NT2/D1 (cell line): Measurements from ENCODE around the gene PADI2.
A peak's percentile ranks its signal among the peaks of the same experiment; 100 is the strongest.

ENCODE experiments used
- DNase-seq: peaks from one replicate; pipeline ENCODE4 v3.0.0-alpha.2; 2011; ENCODE audit warnings: low read depth, low spot score
- H3K27me3 ChIP-seq: 2 replicates; pipeline ENCODE4 v1.6.0; 2011; ENCODE audit warnings: mild to moderate bottlenecking; ENCODE audit not compliant: insufficient read length, insufficient read depth
- H3K36me3 ChIP-seq: 2 replicates; pipeline ENCODE4 v1.6.1; 2011; ENCODE audit warnings: mild to moderate bottlenecking, low read length, mixed read lengths; ENCODE audit not compliant: insufficient read depth, insufficient read length
- H3K4me1 ChIP-seq: 2 replicates; pipeline ENCODE4 v1.5.1; 2011; ENCODE audit not compliant: insufficient read depth, insufficient read length
- H3K4me3 ChIP-seq: 2 replicates; pipeline ENCODE4 v1.5.1; 2011; ENCODE audit warnings: low read depth; ENCODE audit not compliant: insufficient read length
- H3K9ac ChIP-seq: 2 replicates; pipeline ENCODE4 v1.6.0; 2011; ENCODE audit warnings: low read depth; ENCODE audit not compliant: insufficient read length
- H3K9me3 ChIP-seq: 2 replicates; pipeline ENCODE4 v1.5.1; 2011; ENCODE audit warnings: mild to moderate bottlenecking, low read length; ENCODE audit not compliant: insufficient read depth
- SUZ12 ChIP-seq: IDR thresholded peaks from 2 replicates; pipeline ENCODE4 v1.6.1; 2011; ENCODE audit not compliant: insufficient read length, insufficient read depth; ENCODE audit errors: extremely low read depth
- YY1 ChIP-seq: IDR thresholded peaks from 2 replicates; pipeline ENCODE4 v1.6.1; 2011; ENCODE audit not compliant: insufficient read length, insufficient read depth
- ZNF274 ChIP-seq: IDR thresholded peaks from 2 replicates; pipeline ENCODE4 v1.6.1; 2011; ENCODE audit warnings: mild to moderate bottlenecking, low read depth, low read length

Gene PADI2

DNA sequence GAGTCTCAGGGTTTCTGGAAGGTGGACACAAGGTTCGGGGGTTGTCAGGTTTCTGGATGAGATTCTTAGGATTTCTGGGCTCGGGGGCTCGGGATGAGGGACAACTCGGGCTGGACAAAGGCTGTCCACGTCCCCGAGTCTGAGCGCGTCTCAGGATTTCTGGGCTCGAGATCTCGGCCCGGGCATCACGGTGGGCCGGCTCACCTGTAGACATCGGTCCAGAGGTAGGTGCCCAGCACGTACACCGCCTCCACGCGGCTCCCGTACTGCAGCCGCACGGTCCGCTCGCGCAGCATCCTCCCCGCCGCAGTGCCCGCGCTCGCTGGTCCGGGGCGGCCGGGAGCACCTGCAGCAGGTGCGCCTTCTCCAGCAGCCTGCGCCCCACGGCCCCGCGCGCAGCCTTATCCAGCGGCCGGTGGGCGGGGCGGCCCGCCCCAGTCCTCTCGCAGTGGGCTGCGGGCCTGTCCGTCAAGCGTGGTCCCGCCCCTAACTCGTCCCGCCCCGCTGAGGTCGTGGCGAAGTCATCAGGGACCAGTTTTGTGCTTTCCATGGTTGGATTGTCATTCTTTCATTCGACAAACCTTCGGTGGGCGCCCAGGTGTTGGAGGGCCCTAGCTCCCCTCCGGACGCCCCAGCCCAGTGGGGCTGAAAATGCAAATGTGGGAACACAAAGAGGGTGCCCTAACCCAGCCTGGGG lies at the start of gene PADI2:
TSS of gene PADI2 (minus strand) at position 376 of the 697 bp plus-strand sequence. CDS start at position 296, 80 bp downstream.
- Histone ChIP-seq H3K36me3 (no peaks in the 10 kb centered on the region), H3K27me3 (peaks cover 20% of the 10 kb centered on the region), H3K4me1 (peaks cover 12% of the 10 kb centered on the region), H3K9me3 (no peaks in the 10 kb centered on the region), H3K9ac (peak within 1 kb of the TSS; percentile 79), H3K4me3 (peak within 1 kb of the TSS; percentile 71)
- TF ChIP-seq SUZ12 (no peak), ZNF274 (no peak), YY1 (no peak)
- no peak for DNase-seq

DNA sequence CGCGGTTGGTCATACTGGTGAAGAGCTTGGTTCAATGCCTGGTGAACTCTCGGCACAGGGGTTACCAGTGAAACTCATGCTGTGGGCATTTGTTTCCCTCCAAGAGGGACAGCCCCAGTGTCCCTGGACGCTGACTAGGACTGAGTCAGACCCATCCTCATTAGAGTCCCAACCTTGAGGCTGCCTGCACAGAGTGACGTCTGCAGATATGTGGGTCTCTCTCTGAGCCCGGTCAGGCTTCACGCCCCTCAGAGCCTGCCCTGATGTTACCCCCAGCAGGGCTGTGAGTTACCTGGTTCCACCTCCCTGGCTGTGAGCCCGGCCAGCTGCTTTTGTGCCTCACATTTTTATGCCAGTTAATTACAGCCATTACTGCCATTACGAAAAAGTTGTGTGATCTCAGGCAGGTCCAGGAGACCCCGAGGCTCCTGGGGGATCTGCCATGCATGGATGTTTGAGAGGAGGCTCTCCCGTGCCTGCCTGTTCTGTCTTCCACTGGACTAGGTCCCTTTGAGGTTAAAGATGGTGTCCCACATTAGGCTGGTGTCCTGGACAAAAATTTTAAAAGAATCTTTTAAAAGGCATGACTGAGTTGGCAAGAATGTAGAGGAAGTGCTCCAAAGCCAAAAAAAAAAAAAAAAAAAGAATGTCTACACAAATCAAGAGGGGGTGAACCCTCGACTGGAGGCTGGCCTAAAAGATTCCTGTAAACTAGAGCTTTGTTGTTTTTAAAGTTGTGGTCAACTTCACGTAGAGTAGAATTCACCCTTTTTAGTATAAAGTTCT lies 49.0 kb upstream of the PADI2 start:
- Histone ChIP-seq H3K9ac (no peak overlapping the region), H3K36me3 (no peaks in the 10 kb centered on the region), H3K9me3 (no peaks in the 10 kb centered on the region), H3K4me1 (peaks cover 13% of the 10 kb centered on the region), H3K4me3 (no peak overlapping the region), H3K27me3 (peaks cover 16% of the 10 kb centered on the region)
- DNase-seq, result no peak
- TF ChIP-seq ZNF274, result no peak
- TF ChIP-seq YY1, result no peak
- TF ChIP-seq SUZ12, result no peak

DNA sequence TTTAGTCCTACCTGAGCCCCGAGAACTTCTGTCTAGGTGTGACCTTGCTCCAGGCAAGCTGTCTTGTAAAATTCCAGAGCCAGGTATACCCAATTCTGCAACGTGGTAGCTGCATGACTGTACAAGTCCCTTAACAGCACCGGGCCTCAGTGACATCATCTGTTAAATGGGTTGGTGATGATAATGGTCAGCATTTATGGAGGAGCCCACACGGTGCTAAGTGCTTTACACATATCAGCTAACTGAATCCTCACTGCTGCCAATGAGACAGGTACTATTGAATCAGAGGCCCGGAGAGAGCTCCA lies 48.5 kb upstream of the PADI2 start:
- TF ChIP-seq SUZ12 (no peak), YY1 (no peak), ZNF274 (no peak)
- DNase-seq, result no peak
- H3K9ac ChIP-seq, result no peak overlapping the region
- H3K27me3 ChIP-seq, result peaks cover 16% of the 10 kb centered on the region
- H3K4me3 ChIP-seq, result no peak overlapping the region
- H3K36me3 ChIP-seq, result no peaks in the 10 kb centered on the region
- H3K4me1 ChIP-seq, result peaks cover 13% of the 10 kb centered on the region
- H3K9me3 ChIP-seq, result no peaks in the 10 kb centered on the region

DNA sequence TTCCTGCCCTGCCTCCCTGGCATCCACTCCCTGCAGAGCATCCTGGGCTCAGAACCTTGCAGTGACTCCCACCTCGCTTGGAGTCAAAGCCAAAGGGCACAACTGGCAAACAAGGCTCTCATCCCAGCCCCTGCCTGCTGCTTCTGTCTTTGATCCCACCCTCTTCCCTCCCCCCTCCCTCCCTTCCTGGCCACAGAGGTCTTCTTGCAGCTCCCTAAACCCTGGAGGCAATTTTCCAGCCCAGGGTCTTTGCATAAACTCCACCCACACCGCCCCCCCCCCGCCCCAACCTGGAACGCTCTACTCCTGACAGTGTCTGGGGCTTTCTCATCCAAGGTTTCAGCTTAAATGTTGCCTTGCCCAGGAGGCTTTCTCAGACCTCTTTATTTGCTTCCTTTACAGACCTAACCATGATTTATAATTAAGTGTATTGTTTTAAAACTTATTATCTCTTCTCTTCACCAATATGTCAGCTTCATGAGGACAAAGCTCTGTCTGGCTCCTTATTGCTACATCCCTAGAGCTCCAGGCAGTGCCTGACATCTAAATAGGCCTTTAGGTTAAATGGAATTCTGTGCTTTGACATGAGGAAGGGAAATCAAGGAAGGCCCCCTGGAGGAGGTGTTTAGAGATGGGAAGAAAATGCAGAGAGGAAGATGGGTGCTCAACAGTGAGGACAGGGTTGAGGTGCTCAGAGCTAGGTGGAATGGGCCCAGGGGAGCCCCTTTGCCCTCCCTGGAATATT lies 48.0 kb upstream of the PADI2 start:
- H3K9me3 ChIP-seq, result no peaks in the 10 kb centered on the region
- no peak overlapping the region for H3K4me3 ChIP-seq
- peaks cover 13% of the 10 kb centered on the region for H3K4me1 ChIP-seq
- DNase-seq, result peak; percentile 46
- no peaks in the 10 kb centered on the region for H3K36me3 ChIP-seq
- H3K9ac ChIP-seq, result no peak overlapping the region
- TF ChIP-seq ZNF274, result no peak
- no peak for TF ChIP-seq YY1
- no peak for TF ChIP-seq SUZ12
- peaks cover 16% of the 10 kb centered on the region for H3K27me3 ChIP-seq

DNA sequence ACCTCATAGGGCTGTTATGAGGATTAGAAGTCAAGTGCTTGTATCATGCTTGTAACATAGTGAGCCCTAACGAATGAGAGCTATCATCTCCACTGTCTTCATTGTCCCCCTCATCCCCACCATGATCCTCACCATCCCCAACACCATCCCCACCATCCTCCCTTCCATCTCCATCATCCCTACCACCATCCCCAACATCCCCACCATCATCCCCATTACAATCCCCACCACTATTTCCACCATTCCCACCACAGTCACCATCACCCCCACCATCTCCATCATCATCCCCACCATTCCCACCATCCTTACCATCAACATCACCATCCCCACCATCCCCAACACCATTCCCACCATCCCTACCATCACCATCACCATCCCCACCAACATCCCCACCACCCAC lies 46.6 kb upstream of the PADI2 start:
- H3K4me3 ChIP-seq, result no peak overlapping the region
- DNase-seq, result no peak
- H3K9ac ChIP-seq, result no peak overlapping the region
- H3K9me3 ChIP-seq, result no peaks in the 10 kb centered on the region
- H3K4me1 ChIP-seq, result peaks cover 13% of the 10 kb centered on the region
- H3K27me3 ChIP-seq, result peaks cover 16% of the 10 kb centered on the region
- no peaks in the 10 kb centered on the region for H3K36me3 ChIP-seq
- TF ChIP-seq YY1, result no peak
- no peak for TF ChIP-seq SUZ12
- TF ChIP-seq ZNF274, result no peak

DNA sequence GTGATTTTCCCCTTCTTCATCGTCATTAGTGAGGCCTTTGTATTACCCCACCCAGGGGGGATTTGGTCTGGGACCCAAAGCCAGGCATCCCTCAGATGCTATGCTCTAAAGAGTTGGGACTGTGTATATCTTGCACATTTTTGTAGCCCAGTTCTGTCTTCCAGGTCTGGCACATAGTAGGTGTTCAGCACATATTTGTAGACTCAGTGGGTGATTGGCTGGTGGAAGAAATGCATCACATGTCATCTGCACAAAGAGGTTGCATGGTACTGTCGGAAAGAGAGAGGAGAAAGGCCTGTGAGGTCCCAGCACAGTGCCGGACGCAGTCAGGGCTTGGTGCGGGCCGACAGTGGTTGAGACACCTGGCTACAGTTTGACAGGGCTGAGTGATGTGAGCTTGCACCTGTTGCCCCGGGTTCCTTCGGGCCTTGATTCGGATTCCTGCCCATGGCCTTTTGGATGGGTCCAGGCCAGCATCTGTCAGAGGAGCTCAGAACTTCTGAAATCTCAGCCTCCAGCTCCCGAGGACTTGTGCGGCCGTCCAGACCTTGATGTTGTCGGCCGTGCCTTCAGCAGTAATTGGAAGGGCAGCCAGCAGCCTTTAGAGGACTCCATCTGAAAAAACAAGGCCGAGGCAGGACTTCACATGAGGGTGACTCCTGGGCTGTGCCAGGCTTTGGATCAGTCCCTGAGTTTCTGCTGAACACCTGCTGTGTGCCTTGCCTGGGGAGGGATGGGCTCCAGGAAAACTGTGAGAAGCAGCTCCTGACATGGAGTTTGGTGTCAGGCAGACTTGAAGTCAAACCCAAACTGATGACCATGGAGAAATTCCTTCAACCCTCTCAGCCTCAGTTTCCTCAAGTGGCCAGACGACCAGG lies 44.8 kb upstream of the PADI2 start:
- Histone ChIP-seq H3K4me3 (no peak overlapping the region), H3K4me1 (peaks cover 13% of the 10 kb centered on the region), H3K9ac (no peak overlapping the region), H3K27me3 (peaks cover 16% of the 10 kb centered on the region), H3K9me3 (no peaks in the 10 kb centered on the region), H3K36me3 (no peaks in the 10 kb centered on the region)
- TF ChIP-seq SUZ12, result no peak
- no peak for TF ChIP-seq YY1
- no peak for TF ChIP-seq ZNF274
- no peak for DNase-seq
